HepG2 (cell line): ENCODE results near the gene TNFRSF6B. TPM values are rescaled to one million over a fixed set of nuclear protein-coding genes. Genes with fewer than 3 reads are reported as not detected.

Experiments used
- ATF7-NPFF ChIP-seq: sonication (generic); formaldehyde crosslinking; IDR thresholded peaks from 2 replicates; pipeline ENCODE4 v1.8.1; 2023; ENCODE audit warnings: mild to moderate bottlenecking, low read depth, missing genetic modification reagents, moderate library complexity
- CCAR2 ChIP-seq: fragments of 200-400 bp; formaldehyde crosslinking; optimal IDR thresholded peaks from 2 replicates; pipeline ENCODE3; 2018; ENCODE audit warnings: low read depth, mild to moderate bottlenecking, low read length, moderate library complexity
- E2F5 ChIP-seq: sonication (generic); formaldehyde crosslinking; conservative IDR thresholded peaks from 2 replicates; pipeline ENCODE4 v1.4.0; 2020; ENCODE audit warnings: missing genetic modification reagents
- ETS1 ChIP-seq: sonication (generic); formaldehyde crosslinking; IDR thresholded peaks from 2 replicates; pipeline ENCODE4 v1.4.0; 2020; ENCODE audit warnings: missing genetic modification reagents
- GLMP ChIP-seq: sonication (generic); formaldehyde crosslinking; IDR thresholded peaks from 2 replicates; pipeline ENCODE4 v1.9.0; 2021; ENCODE audit warnings: missing genetic modification reagents, mild to moderate bottlenecking, borderline replicate concordance
- HNRNPK ChIP-seq: fragments of 200-400 bp; formaldehyde crosslinking; IDR thresholded peaks from 2 replicates; pipeline ENCODE4 v1.6.1; 2018; ENCODE audit warnings: low read length, low read depth, moderate library complexity, mild to moderate bottlenecking; ENCODE audit not compliant: poor library complexity, severe bottlenecking
- KDM3A ChIP-seq: IDR thresholded peaks from 2 replicates; pipeline ENCODE4 v1.6.1; 2018; ENCODE audit warnings: low read depth, missing compliant biosample characterization
- PHF8 ChIP-seq: sonication (generic); formaldehyde crosslinking; IDR thresholded peaks from 2 replicates; pipeline ENCODE4 v1.5.0; 2020; ENCODE audit warnings: missing genetic modification reagents
- SOX13 ChIP-seq, 3 experiments: fragments of 450-650 bp in 1 of 3; sonication (generic) in 1 of 3; formaldehyde crosslinking in 1 of 3; IDR thresholded peaks in 2 of 3; conservative IDR thresholded peaks in 1 of 3; 2 replicates each; pipeline versions ENCODE4 v1.5.0 to v1.6.1; 2016 to 2020; ENCODE audit warnings: antibody characterized with exemption in 1 of 3, mild to moderate bottlenecking in 1 of 3, missing compliant biosample characterization in 1 of 3, missing genetic modification reagents in 1 of 3, moderate library complexity in 1 of 3
- TEAD2 ChIP-seq: sonication (generic); formaldehyde crosslinking; IDR thresholded peaks from 2 replicates; pipeline ENCODE4 v1.9.0; 2021; ENCODE audit warnings: missing genetic modification reagents
- TGIF2 ChIP-seq: IDR thresholded peaks from 2 replicates; pipeline ENCODE4 v1.6.1; 2016; ENCODE audit warnings: control low read depth, missing compliant biosample characterization
- ZBTB1 ChIP-seq: sonication (generic); formaldehyde crosslinking; IDR thresholded peaks from 2 replicates; pipeline ENCODE4 v1.4.0; 2020; ENCODE audit warnings: missing genetic modification reagents, borderline replicate concordance
- ZBTB10 ChIP-seq: sonication (generic); formaldehyde crosslinking; IDR thresholded peaks from 2 replicates; pipeline ENCODE4 v1.4.0; 2020; ENCODE audit warnings: missing genetic modification reagents, borderline replicate concordance
- ZBTB49 ChIP-seq: sonication (generic); formaldehyde crosslinking; IDR thresholded peaks from 2 replicates; pipeline ENCODE4 v1.4.0; 2020; ENCODE audit warnings: missing genetic modification reagents, borderline replicate concordance
- ZNF296 ChIP-seq: sonication (generic); formaldehyde crosslinking; conservative IDR thresholded peaks from 2 replicates; pipeline ENCODE4 v1.5.0; 2020; ENCODE audit warnings: mild to moderate bottlenecking, missing genetic modification reagents
- ZNF367 ChIP-seq: sonication (generic); formaldehyde crosslinking; IDR thresholded peaks from 2 replicates; pipeline ENCODE4 v1.4.0; 2020; ENCODE audit warnings: missing genetic modification reagents, borderline replicate concordance
- ZUFSP ChIP-seq: sonication (generic); formaldehyde crosslinking; IDR thresholded peaks from 2 replicates; pipeline ENCODE4 v1.9.0; 2021; ENCODE audit warnings: missing genetic modification reagents, mild to moderate bottlenecking, borderline replicate concordance
- polyA plus RNA-seq, 8 experiments: library from polyadenylated mRNA; depleted of rRNA in 3 of 8; stranded (reverse) in 7 of 8; unstranded in 1 of 8; fragments of >200 nt; fragmentation: Illumina TruSeq in 4 of 8; extraction: Trizol in 4 of 8; gene quantifications; 2 replicates each; pipeline versions ENCODE4 v1.2.1 to v1.2.3, GENCODE V29; 2011 to 2016; ENCODE audit warnings: low read depth in 4 of 8, missing spikeins in 1 of 8, mixed read lengths in 1 of 8; ENCODE audit not compliant: insufficient read depth in 1 of 8
- total RNA-seq, 5 experiments: library from RNA; depleted of rRNA; stranded (reverse); fragments of >200 nt; fragmentation: Illumina TruSeq; extraction: Trizol; gene quantifications; 2 replicates each; pipeline ENCODE4 v1.2.3, GENCODE V29; 2016; ENCODE audit warnings: low read depth in 1 of 5

The TNFRSF6B gene
- total and polyA plus RNA-seq, 2 of the 13 experiments (the other 11 are each of a cell fraction or from before 2014, with no cell fraction given), result 0.24 TPM; not detected in 1

- no peak for TF ChIP-seq SOX13 (IDR thresholded peaks at IDR 0.05)
- TF ChIP-seq SOX13 (CRISPR knock-in tag; conservative IDR thresholded peaks at IDR 0.05 in 1 of 2, IDR thresholded peaks at IDR 0.05 in 1 of 2), result peak; percentile 55 to 89; a peak in 2 of 4 replicates
- TF ChIP-seq ZNF296 (CRISPR knock-in tag), result peak; percentile 90
- TF ChIP-seq ETS1 (CRISPR knock-in tag), result peak; percentile 97; the same call in 1 of the 2 replicates
- peak; percentile 91 for TF ChIP-seq PHF8 (CRISPR knock-in tag)
- TF ChIP-seq ZUFSP (CRISPR knock-in tag), result no peak; the same call in 1 of the 2 replicates
- no peak for TF ChIP-seq GLMP
- no peak for TF ChIP-seq E2F5 (CRISPR knock-in tag)
- peak; percentile 96 for TF ChIP-seq ZBTB10
- peak; percentile 86 for TF ChIP-seq HNRNPK
- TF ChIP-seq CCAR2, result peak; percentile 74
- peak; percentile 98 for TF ChIP-seq TGIF2 (CRISPR knock-in tag)
- peak; percentile 99 for TF ChIP-seq KDM3A (CRISPR knock-in tag)
- TF ChIP-seq ZBTB49, result peak; percentile 90; the same call in 1 of the 2 replicates
- peak; percentile 96 for TF ChIP-seq ZNF367 (CRISPR knock-in tag)
- no peak for TF ChIP-seq TEAD2 (CRISPR knock-in tag)
- peak; percentile 97 for TF ChIP-seq ATF7-NPFF (CRISPR knock-in tag)
- TF ChIP-seq ZBTB1, result peak; percentile 70
Observed at GRCh38 chr20:63740627-63741353, 44.3 kb downstream of the TNFRSF6B start (continued).
